Endothelial cell of umbilical vein (primary cell): ENCODE measurements around the gene DENND1A. TPM values are rescaled to one million over a fixed set of nuclear protein-coding genes. Genes with fewer than 3 reads are reported as not detected.

Source experiments
- BruUV-seq: library from RNA; stranded (reverse); fragments of 400-500 nt; replicated peaks from 2 replicates; lab custom pipeline; 2021; lab: Mats Ljungman, UMichigan
- CTCF ChIA-PET: fragments of 300-600, 350-600 bp; sonication (Branson Sonifier 250); formaldehyde crosslinking; loops from one replicate; lab custom pipeline; 2021; ENCODE audit warnings: antibody characterized with exemption, inconsistent platforms; lab: Charles Lee
- POLR2A ChIA-PET: fragments of 300-600, 350-600 bp; sonication (Branson Sonifier 250); formaldehyde crosslinking; loops from one replicate; lab custom pipeline; 2021; ENCODE audit warnings: antibody characterized with exemption, inconsistent platforms; lab: Charles Lee
- DNase-seq: peaks from one replicate; pipeline ENCODE4 v3.0.0-alpha.2; 2011; ENCODE audit warnings: low read depth, low spot score
- FAIRE-seq: peaks from 2 replicates; lab custom pipeline; 2011; peaks lifted over from hg19 to GRCh38; lab: Jason Lieb, UNC
- H2AFZ ChIP-seq: 2 replicates; pipeline ENCODE4 v1.6.0; 2012; ENCODE audit warnings: low read depth, low read length, control low read depth, inconsistent platforms
- H3K27ac ChIP-seq: 2 replicates; pipeline ENCODE4 v1.5.1; 2011; ENCODE audit warnings: low read depth, mild to moderate bottlenecking, control low read depth, low read length, moderate library complexity; ENCODE audit not compliant: insufficient read depth
- H3K27me3 ChIP-seq, 2 experiments: 2 replicates each; pipeline versions ENCODE4 v1.6.0 to v1.6.1; 2011; ENCODE audit warnings: low read length in 2 of 2, mixed read lengths in 1 of 2; ENCODE audit not compliant: control insufficient read depth in 2 of 2, insufficient read depth in 2 of 2
- H3K36me3 ChIP-seq, 2 experiments: 2 replicates in 1 of 2; 3 replicates in 1 of 2; pipeline ENCODE4 v1.5.1; 2011; ENCODE audit warnings: low read length in 2 of 2, mild to moderate bottlenecking in 1 of 2, moderate library complexity in 1 of 2; ENCODE audit not compliant: control insufficient read depth in 2 of 2, insufficient read depth in 2 of 2; ENCODE audit errors: extremely low read depth in 1 of 2
- H3K4me1 ChIP-seq: 3 replicates; pipeline ENCODE4 v1.5.1; 2011; ENCODE audit warnings: mild to moderate bottlenecking, low read length; ENCODE audit not compliant: control insufficient read depth, insufficient read depth; ENCODE audit errors: extremely low read depth
- H3K4me2 ChIP-seq: 2 replicates; pipeline ENCODE4 v1.6.1; 2011; ENCODE audit warnings: low read length, control low read depth, mixed read lengths; ENCODE audit not compliant: insufficient read depth
- H3K4me3 ChIP-seq, 3 experiments: fragments of 200-600 bp in 1 of 3; sonication (generic), shearing (Covaris generic) in 1 of 3; replicated peaks in 1 of 3; 2 replicates each; pipeline ENCODE4 v1.5.1; 2011 to 2016; ENCODE audit warnings: control low read depth in 3 of 3, low read length in 3 of 3, mild to moderate bottlenecking in 2 of 3, inconsistent platforms in 1 of 3, low read depth in 1 of 3, moderate library complexity in 1 of 3; ENCODE audit not compliant: insufficient read depth in 1 of 3
- H3K79me2 ChIP-seq: 2 replicates; pipeline ENCODE4 v1.6.0; 2012; ENCODE audit warnings: low read length, inconsistent platforms; ENCODE audit not compliant: control insufficient read depth, insufficient read depth
- H3K9ac ChIP-seq: replicated peaks from 2 replicates; pipeline ENCODE3; 2011; ENCODE audit warnings: low read length, control low read depth; ENCODE audit not compliant: insufficient read depth; ENCODE audit errors: extremely low read depth
- H3K9me1 ChIP-seq: replicated peaks from 3 replicates; pipeline ENCODE4 v1.6.0; 2011; ENCODE audit warnings: mild to moderate bottlenecking, low read length; ENCODE audit not compliant: control insufficient read depth, insufficient read depth; ENCODE audit errors: extremely low read depth
- H3K9me3 ChIP-seq: replicated peaks from 2 replicates; pipeline ENCODE4 v1.5.1; 2012; ENCODE audit warnings: low read length, inconsistent platforms; ENCODE audit not compliant: control insufficient read depth, insufficient read depth
- H4K20me1 ChIP-seq: replicated peaks from 2 replicates; pipeline ENCODE3; 2011; ENCODE audit warnings: mild to moderate bottlenecking, low read length; ENCODE audit not compliant: control insufficient read depth, insufficient read depth; ENCODE audit errors: extremely low read depth
- CTCF ChIP-seq, 2 donors: IDR thresholded peaks; 1 replicate in 1 of 2; 2 replicates in 1 of 2; pipeline ENCODE4 v1.5.1; 2011; ENCODE audit warnings: low read length in 2 of 2, mild to moderate bottlenecking in 2 of 2, moderate library complexity in 2 of 2, control low read depth in 1 of 2, inconsistent platforms in 1 of 2, low read depth in 1 of 2; ENCODE audit not compliant: insufficient read depth in 1 of 2; ENCODE audit errors: extremely low read depth in 1 of 2
- FOS ChIP-seq: IDR thresholded peaks from 2 replicates; pipeline ENCODE4 v1.6.1; 2011; ENCODE audit warnings: mild to moderate bottlenecking, low read length, moderate library complexity, borderline replicate concordance; ENCODE audit not compliant: insufficient read depth
- GATA2 ChIP-seq: IDR thresholded peaks from 2 replicates; pipeline ENCODE4 v1.7.0; 2011; ENCODE audit warnings: low read depth, mild to moderate bottlenecking, moderate library complexity, mixed read lengths, low read length; ENCODE audit not compliant: insufficient read length, insufficient read depth
- JUN ChIP-seq: IDR thresholded peaks from 2 replicates; pipeline ENCODE4 v1.6.1; 2011; ENCODE audit warnings: borderline replicate concordance, low read depth; ENCODE audit not compliant: insufficient read length, insufficient read depth
- POLR2A ChIP-seq: IDR thresholded peaks from 2 replicates; pipeline ENCODE4 v1.6.1; 2012; ENCODE audit warnings: low read depth, mild to moderate bottlenecking, control low read depth, low read length
- dilution Hi-C: fragments of 300-500 bp; cut with MboI; formaldehyde crosslinking; loops from one replicate; pipeline ENCODE4 v1.15.0; 2019; ENCODE audit warnings: low sequenced_read_pairs; ENCODE audit not compliant: extremely low pct_ligation_motif_present
- intact Hi-C: fragments of 100-400 bp; cut with micrococcal nuclease; formaldehyde crosslinking; loops from one replicate; pipeline ENCODE4 v1.10.0; 2022
- polyA plus RNA-seq, 4 experiments: library from polyadenylated mRNA; depleted of rRNA in 3 of 4; stranded (reverse) in 3 of 4; unstranded in 1 of 4; fragments of >200 nt; gene quantifications; 2 replicates each; pipeline versions ENCODE4 v1.2.1 to v1.2.3, GENCODE V29; 2011 to 2012; ENCODE audit warnings: missing spikeins in 1 of 4
- total RNA-seq: library from RNA; stranded (reverse); gene quantifications from 2 replicates; pipeline ENCODE4 v1.2.3, GENCODE V29; 2021
- TF ChIP-seq, protein P1 (sequence below): IDR thresholded peaks from 2 replicates; pipeline ENCODE4 v1.6.1; 2011; ENCODE audit not compliant: insufficient read depth, insufficient read length

The DENND1A gene
- total and polyA plus RNA-seq, 2 donors (not counting 3 experiments of a cell fraction or from before 2014, with no cell fraction given), result 18.5 to 24.5 TPM

GRCh38 chr9:123422635-123423310 is 507.2 kb downstream of the DENND1A start:
- TF ChIP-seq POLR2A, result no peak
- TF ChIP-seq, protein P1, sequence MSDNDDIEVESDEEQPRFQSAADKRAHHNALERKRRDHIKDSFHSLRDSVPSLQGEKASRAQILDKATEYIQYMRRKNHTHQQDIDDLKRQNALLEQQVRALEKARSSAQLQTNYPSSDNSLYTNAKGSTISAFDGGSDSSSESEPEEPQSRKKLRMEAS, result no peak
- TF ChIP-seq CTCF (IDR thresholded peaks at IDR 0.05; ENCODE audit: extremely low read depth in 1 of 2, insufficient read depth in 1 of 2, low read depth in 1 of 2, low read length in 2 of 2), result no peak
- TF ChIP-seq GATA2, result no peak
- TF ChIP-seq FOS, result no peak
- TF ChIP-seq JUN, result no peak
- H3K9ac ChIP-seq, result no peak overlapping the region
- H3K36me3 ChIP-seq, result no peaks in the 10 kb centered on the region
- no peaks in the 10 kb centered on the region for H3K27me3 ChIP-seq
- no peak overlapping the region for H3K27ac ChIP-seq
- BruUV-seq, result no TSS peak
- no peaks in the 10 kb centered on the region for H3K9me1 ChIP-seq
- no peak for FAIRE-seq
- no peak overlapping the region for H3K4me3 ChIP-seq
- no peaks in the 10 kb centered on the region for H3K79me2 ChIP-seq
- intact Hi-C loops (no loop called here), dilution Hi-C loops (no loop called here)
- ChIA-PET CTCF (interaction anchor here (1.4 to 1.7 kb wide), 2 partner anchors 10 to 13 kb away, joined by 3 read pairs; no protein-coding TSS in a partner anchor), POLR2A (no interaction called here)
- H3K4me2 ChIP-seq, result no peak overlapping the region
- no peaks in the 10 kb centered on the region for H3K4me1 ChIP-seq
- no peak overlapping the region for H2AFZ ChIP-seq
- DNase-seq, result no peak
- no peaks in the 10 kb centered on the region for H3K9me3 ChIP-seq
- H4K20me1 ChIP-seq, result no peaks in the 10 kb centered on the region
